HepG2 (cell line): ENCODE measurements around the gene PAPSS2. TPM values are rescaled to one million over a fixed set of nuclear protein-coding genes. Genes with fewer than 3 reads are reported as not detected.

Experiments used
- CEBPG ChIP-seq: IDR thresholded peaks from 2 replicates; pipeline ENCODE4 v1.6.1; 2016
- CENPT ChIP-seq: sonication (generic); formaldehyde crosslinking; IDR thresholded peaks from 2 replicates; pipeline ENCODE4 v1.8.0; 2022; ENCODE audit warnings: low read depth, mild to moderate bottlenecking, moderate library complexity, missing genetic modification reagents
- FOXM1 ChIP-seq: sonication (generic); formaldehyde crosslinking; IDR thresholded peaks from 2 replicates; pipeline ENCODE4 v1.5.0; 2020; ENCODE audit warnings: missing genetic modification reagents
- JUNB ChIP-seq: sonication (generic); formaldehyde crosslinking; IDR thresholded peaks from 2 replicates; pipeline ENCODE4 v1.8.0; 2022; ENCODE audit warnings: missing genetic modification reagents, mild to moderate bottlenecking, borderline replicate concordance
- LCORL ChIP-seq, 2 experiments: fragments of 450-650 bp in 1 of 2; sonication (generic) in 1 of 2; formaldehyde crosslinking in 1 of 2; IDR thresholded peaks; 2 replicates each; pipeline versions ENCODE4 v1.5.0 to v1.6.1; 2017 to 2020; ENCODE audit warnings: antibody characterized with exemption in 1 of 2, missing genetic modification reagents in 1 of 2
- MBD4 ChIP-seq: IDR thresholded peaks from 2 replicates; pipeline ENCODE4 v1.6.1; 2012; ENCODE audit warnings: low read length, inconsistent platforms, borderline replicate concordance
- POLR2G ChIP-seq: fragments of 200-400 bp; formaldehyde crosslinking; IDR thresholded peaks from 2 replicates; pipeline ENCODE4 v1.6.1; 2018; ENCODE audit warnings: mild to moderate bottlenecking, low read depth, low read length, moderate library complexity
- RNF219 ChIP-seq: sonication (generic); formaldehyde crosslinking; IDR thresholded peaks from 2 replicates; pipeline ENCODE4 v1.5.0; 2020; ENCODE audit warnings: mild to moderate bottlenecking, missing genetic modification reagents
- SP2 ChIP-seq: sonication (generic); formaldehyde crosslinking; IDR thresholded peaks from 2 replicates; pipeline ENCODE4 v1.5.1; 2020; ENCODE audit warnings: mild to moderate bottlenecking, missing genetic modification reagents
- SPEN ChIP-seq: sonication (generic); formaldehyde crosslinking; IDR thresholded peaks from 2 replicates; pipeline ENCODE4 v1.5.1; 2020; ENCODE audit warnings: low read depth, mild to moderate bottlenecking, missing genetic modification reagents
- SRF ChIP-seq: IDR thresholded peaks from 2 replicates; pipeline ENCODE4 v1.6.1; 2011; ENCODE audit warnings: mild to moderate bottlenecking, low read depth, low read length, moderate library complexity
- WIZ ChIP-seq: sonication (generic); formaldehyde crosslinking; IDR thresholded peaks from 2 replicates; pipeline ENCODE4 v1.5.1; 2020; ENCODE audit warnings: mild to moderate bottlenecking, missing genetic modification reagents
- ZBTB1 ChIP-seq: sonication (generic); formaldehyde crosslinking; IDR thresholded peaks from 2 replicates; pipeline ENCODE4 v1.4.0; 2020; ENCODE audit warnings: missing genetic modification reagents, borderline replicate concordance
- ZBTB44 ChIP-seq: sonication (generic); formaldehyde crosslinking; IDR thresholded peaks from 2 replicates; pipeline ENCODE4 v1.4.0; 2020; ENCODE audit warnings: missing genetic modification reagents
- ZKSCAN5 ChIP-seq: sonication (generic); formaldehyde crosslinking; IDR thresholded peaks from 2 replicates; pipeline ENCODE4 v1.5.1; 2020; ENCODE audit warnings: mild to moderate bottlenecking, missing genetic modification reagents
- ZMYM4 ChIP-seq: sonication (generic); formaldehyde crosslinking; IDR thresholded peaks from 2 replicates; pipeline ENCODE4 v1.8.1; 2023; ENCODE audit warnings: mild to moderate bottlenecking, missing genetic modification reagents
- ZNF101 ChIP-seq: sonication (generic); formaldehyde crosslinking; IDR thresholded peaks from 2 replicates; pipeline ENCODE4 v1.4.0; 2020; ENCODE audit warnings: mild to moderate bottlenecking, low read depth, missing genetic modification reagents, borderline replicate concordance
- ZNF205 ChIP-seq: IDR thresholded peaks from 2 replicates; pipeline ENCODE4 v1.6.1; 2018; ENCODE audit warnings: missing biosample characterization, missing genetic modification reagents
- ZNF207 ChIP-seq: fragments of 450-650 bp; IDR thresholded peaks from 2 replicates; pipeline ENCODE4 v1.6.1; 2016; ENCODE audit warnings: antibody characterized with exemption, borderline replicate concordance
- ZNF33A ChIP-seq: sonication (generic); formaldehyde crosslinking; IDR thresholded peaks from 2 replicates; pipeline ENCODE4 v1.5.1; 2020; ENCODE audit warnings: missing genetic modification reagents, mild to moderate bottlenecking, moderate library complexity, borderline replicate concordance
- ZNF484 ChIP-seq: sonication (generic); formaldehyde crosslinking; IDR thresholded peaks from 2 replicates; pipeline ENCODE4 v1.5.1; 2020; ENCODE audit warnings: mild to moderate bottlenecking, low read depth, missing genetic modification reagents, borderline replicate concordance
- ZNF703 ChIP-seq: sonication (generic); formaldehyde crosslinking; IDR thresholded peaks from 2 replicates; pipeline ENCODE4 v1.5.1; 2020; ENCODE audit warnings: missing genetic modification reagents, mild to moderate bottlenecking, moderate library complexity, borderline replicate concordance
- ZNF737 ChIP-seq: sonication (generic); formaldehyde crosslinking; IDR thresholded peaks from 2 replicates; pipeline ENCODE4 v1.5.0; 2020; ENCODE audit warnings: missing genetic modification reagents, mild to moderate bottlenecking, borderline replicate concordance
- ZNF75D ChIP-seq: sonication (generic); formaldehyde crosslinking; IDR thresholded peaks from 2 replicates; pipeline ENCODE4 v1.8.1; 2023; ENCODE audit warnings: missing genetic modification reagents, mild to moderate bottlenecking, borderline replicate concordance
- ZNF784 ChIP-seq: sonication (generic); formaldehyde crosslinking; IDR thresholded peaks from 2 replicates; pipeline ENCODE4 v1.5.1; 2020; ENCODE audit warnings: missing genetic modification reagents, mild to moderate bottlenecking, borderline replicate concordance
- ZSCAN25 ChIP-seq: sonication (generic); formaldehyde crosslinking; IDR thresholded peaks from 2 replicates; pipeline ENCODE4 v1.8.0; 2022; ENCODE audit warnings: mild to moderate bottlenecking, missing genetic modification reagents
- polyA plus RNA-seq, 8 experiments: library from polyadenylated mRNA; depleted of rRNA in 3 of 8; stranded (reverse) in 7 of 8; unstranded in 1 of 8; fragments of >200 nt; fragmentation: Illumina TruSeq in 4 of 8; extraction: Trizol in 4 of 8; gene quantifications; 2 replicates each; pipeline versions ENCODE4 v1.2.1 to v1.2.3, GENCODE V29; 2011 to 2016; ENCODE audit warnings: low read depth in 4 of 8, missing spikeins in 1 of 8, mixed read lengths in 1 of 8; ENCODE audit not compliant: insufficient read depth in 1 of 8
- total RNA-seq, 5 experiments: library from RNA; depleted of rRNA; stranded (reverse); fragments of >200 nt; fragmentation: Illumina TruSeq; extraction: Trizol; gene quantifications; 2 replicates each; pipeline ENCODE4 v1.2.3, GENCODE V29; 2016; ENCODE audit warnings: low read depth in 1 of 5

PAPSS2 gene
- total and polyA plus RNA-seq, 2 of the 13 experiments (the other 11 are each of a cell fraction or from before 2014, with no cell fraction given): 0.11 to 0.12 TPM

GRCh38 chr10:87618566-87619423 is 40.9 kb upstream of the PAPSS2 start (continued):
- TF ChIP-seq ZNF205 (CRISPR knock-in tag) (0 out of 2 replicates have a peak, but pooled peaks have one; percentile 65), LCORL (IDR thresholded peaks at IDR 0.05) (peak; percentile 57; the same call in 1 of the 2 replicates), LCORL (CRISPR knock-in tag; IDR thresholded peaks at IDR 0.05) (peak; percentile 95), ZNF484 (no peak), POLR2G (peak; percentile 57), ZKSCAN5 (CRISPR knock-in tag) (peak; percentile 93), FOXM1 (CRISPR knock-in tag) (no peak), JUNB (CRISPR knock-in tag) (no peak), WIZ (CRISPR knock-in tag) (no peak), ZNF101 (no peak), ZNF784 (CRISPR knock-in tag) (peak; percentile 70), SPEN (CRISPR knock-in tag) (peak; percentile 46; the same call in 1 of the 2 replicates), ZNF737 (CRISPR knock-in tag) (no peak), ZMYM4 (CRISPR knock-in tag) (peak; percentile 93), MBD4 (no peak; the same call in 1 of the 2 replicates), CENPT (CRISPR knock-in tag) (no peak), ZNF75D (CRISPR knock-in tag) (no peak), ZSCAN25 (CRISPR knock-in tag) (peak; percentile 62; the same call in 1 of the 2 replicates), ZNF207 (no peak), ZBTB44 (CRISPR knock-in tag) (no peak), ZNF703 (CRISPR knock-in tag) (no peak), SRF (peak; percentile 56; the same call in 1 of the 2 replicates), ZNF33A (CRISPR knock-in tag) (no peak), ZBTB1 (CRISPR knock-in tag) (no peak), RNF219 (CRISPR knock-in tag) (no peak), SP2 (no peak), CEBPG (CRISPR knock-in tag) (no peak; the same call in 1 of the 2 replicates)
